Activated naive CD8-positive, alpha-beta T cell (primary cell): Measurements from ENCODE around the gene NMRK1.

Experiments
- H3K27ac Mint-ChIP-seq: one replicate; pipeline ENCODE4 v1.8.0; 2021; ENCODE audit warnings: mixed read lengths
- H3K27me3 Mint-ChIP-seq: one replicate; pipeline ENCODE4 v1.8.0; 2021; ENCODE audit warnings: mixed read lengths
- H3K36me3 Mint-ChIP-seq: one replicate; pipeline ENCODE4 v1.8.0; 2021; ENCODE audit warnings: mixed read lengths
- H3K4me1 Mint-ChIP-seq: one replicate; pipeline ENCODE4 v1.8.0; 2021; ENCODE audit warnings: low read depth, mixed read lengths
- H3K4me3 Mint-ChIP-seq: one replicate; pipeline ENCODE4 v1.8.0; 2021; ENCODE audit warnings: mild to moderate bottlenecking, mixed read lengths
- H3K9me3 Mint-ChIP-seq: one replicate; pipeline ENCODE4 v1.8.0; 2021; ENCODE audit warnings: low read depth, mixed read lengths

The NMRK1 gene

GRCh38 chr9:75013735-75014134 lies 74.2 kb downstream of the NMRK1 start:
- H3K27ac Mint-ChIP-seq: no peak overlapping the region

More at GRCh38 chr9:75013735-75014134, 74.2 kb downstream of the NMRK1 start:
- Mint-ChIP-seq H3K4me3 (no peak overlapping the region), H3K9me3 (no peaks in the 10 kb centered on the region), H3K36me3 (peaks cover 8% of the 10 kb centered on the region), H3K27me3 (no peaks in the 10 kb centered on the region), H3K4me1 (peaks cover 40% of the 10 kb centered on the region)
